ENCODE measurements around the gene SUN3.

Gene SUN3

DNA sequence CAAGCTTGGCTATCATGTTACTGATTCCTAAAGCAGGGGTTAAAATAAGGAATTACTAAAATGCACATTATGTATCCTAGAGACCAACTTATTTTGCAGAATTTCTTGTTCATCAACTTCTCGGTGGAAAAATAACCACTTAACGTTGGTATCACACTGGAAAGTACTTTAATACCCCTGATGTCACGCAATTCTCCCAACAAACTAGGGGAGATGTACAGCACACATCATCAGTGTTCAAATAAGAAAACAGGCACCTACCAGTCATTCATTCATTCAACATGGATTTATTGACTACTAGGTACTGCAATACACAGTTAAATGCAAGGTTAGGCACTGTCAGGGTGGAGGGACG, 50.1 kb downstream of the SUN3 start:
- DNase-seq (ENCODE audit: low read depth), result no peak

DNA sequence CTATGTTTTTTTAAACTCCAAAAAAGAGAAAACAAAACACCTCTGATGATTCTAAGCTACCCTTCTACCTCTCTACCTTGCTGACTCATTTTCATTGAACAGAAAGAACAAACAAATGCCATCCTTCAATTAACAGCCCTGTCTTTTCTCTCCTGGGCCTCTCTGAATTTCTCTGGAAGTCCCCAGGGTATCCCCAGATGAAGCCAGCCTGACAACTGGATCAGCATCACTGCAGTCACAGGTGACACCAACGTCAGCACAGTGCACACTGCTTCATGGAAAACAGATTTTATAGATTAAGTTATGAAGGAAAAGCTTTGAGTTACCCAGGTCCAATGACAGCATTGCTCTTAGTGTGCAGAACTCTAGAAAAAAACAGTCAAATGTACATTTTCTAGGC, 55.2 kb downstream of the SUN3 start:
- no peak for DNase-seq (ENCODE audit: low read depth)

DNA sequence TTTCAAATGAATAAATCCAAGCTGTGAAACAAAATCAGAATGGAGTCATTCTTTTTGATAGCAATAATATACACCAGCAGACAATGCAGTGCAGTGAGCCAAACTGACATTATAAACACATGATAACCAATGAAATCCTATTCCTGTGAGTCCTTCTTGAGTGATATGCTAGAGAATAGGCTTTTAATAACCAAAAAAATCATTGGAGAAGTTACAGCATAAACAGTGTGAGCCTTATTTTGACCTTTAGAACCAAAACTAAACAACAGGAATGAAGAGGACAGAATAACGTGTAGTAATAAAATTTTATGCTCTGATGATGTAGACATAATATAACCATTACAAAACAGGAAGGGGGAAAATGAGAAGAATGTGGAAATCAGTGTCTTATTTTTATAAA, 58.1 kb downstream of the SUN3 start:
- no peak for DNase-seq (ENCODE audit: low read depth)

DNA sequence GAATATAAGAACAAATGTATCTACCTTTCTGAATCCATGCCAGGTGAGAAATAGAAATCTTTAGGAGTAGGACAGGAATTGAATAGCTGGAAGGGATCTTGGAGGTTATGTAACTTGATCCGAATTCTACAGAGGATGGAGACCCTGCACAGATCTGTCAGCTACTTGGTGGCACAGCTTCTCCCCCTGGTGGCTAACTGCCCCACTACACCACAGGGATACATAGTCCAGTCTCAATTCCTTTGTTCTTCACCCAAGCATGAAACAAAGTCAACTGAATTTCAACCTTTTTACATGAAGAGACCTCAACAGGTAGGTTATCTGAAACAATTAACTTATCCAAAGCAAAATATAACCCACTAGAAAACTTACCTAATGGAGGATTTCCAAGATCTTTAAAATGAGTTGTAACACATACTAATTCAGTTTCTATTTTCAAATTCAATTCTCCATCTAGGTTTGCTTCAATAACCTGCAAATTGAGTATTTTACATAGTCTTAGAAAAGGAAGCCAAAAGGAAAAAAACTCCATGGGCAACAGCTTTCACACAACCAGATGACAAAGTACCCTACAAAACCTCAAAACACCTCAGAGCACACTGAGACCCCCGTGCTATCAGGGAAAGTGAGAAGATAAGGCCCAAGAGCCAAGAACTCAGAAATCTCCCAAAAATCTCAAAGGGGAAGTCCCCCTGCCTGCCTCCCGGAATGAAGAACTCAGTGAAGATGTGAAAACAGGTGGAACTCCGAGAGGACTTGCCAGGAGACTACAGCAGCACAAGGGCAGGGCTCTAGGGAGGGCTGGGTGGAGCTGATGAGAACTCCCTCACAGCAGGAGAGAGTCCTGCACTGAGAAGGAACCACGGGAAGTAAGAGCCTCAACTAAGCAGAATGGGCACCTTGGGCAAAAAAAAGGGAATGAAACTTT, 59.8 kb downstream of the SUN3 start:
- DNase-seq (ENCODE audit: low read depth), result peak; percentile 42

DNA sequence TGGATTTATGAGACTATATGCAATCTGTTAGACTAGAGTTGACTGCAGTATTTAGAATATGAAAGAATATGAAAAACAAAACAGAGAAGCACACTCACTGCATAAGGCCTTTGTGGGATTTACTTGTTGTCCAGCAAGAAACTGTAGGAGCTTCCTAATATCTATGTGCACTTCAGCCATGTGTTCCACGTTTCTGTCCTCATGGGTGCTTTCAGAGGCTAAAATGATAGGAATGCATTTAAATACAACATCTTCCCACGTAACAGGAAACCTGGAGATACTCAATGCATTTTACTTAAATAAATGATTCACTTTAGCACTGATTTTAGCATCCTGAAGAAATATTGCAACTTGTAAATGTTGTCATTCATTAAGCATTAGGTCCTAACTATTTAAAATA, 61.2 kb downstream of the SUN3 start:
- no peak for DNase-seq (ENCODE audit: low read depth)

DNA sequence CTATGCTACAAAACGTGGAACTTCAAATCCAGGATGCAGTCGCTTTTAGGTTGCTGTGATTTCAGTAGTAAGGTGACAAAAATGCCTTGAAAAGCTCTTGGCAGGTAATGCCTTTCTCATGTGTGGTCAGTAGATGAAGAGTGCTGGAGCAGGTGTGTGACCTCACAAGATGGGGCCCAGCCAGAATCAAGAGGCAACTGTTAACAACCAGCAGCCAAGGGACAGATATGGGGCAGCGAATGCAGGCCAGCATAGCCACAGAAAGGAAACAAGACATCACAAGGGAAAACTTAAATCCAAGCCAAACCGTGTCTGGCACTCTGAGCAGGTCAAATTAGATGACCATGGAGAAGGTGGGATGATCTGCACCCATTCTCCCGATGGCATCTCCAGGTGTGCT, 61.8 kb downstream of the SUN3 start:
- DNase-seq (ENCODE audit: low read depth), result no peak

DNA sequence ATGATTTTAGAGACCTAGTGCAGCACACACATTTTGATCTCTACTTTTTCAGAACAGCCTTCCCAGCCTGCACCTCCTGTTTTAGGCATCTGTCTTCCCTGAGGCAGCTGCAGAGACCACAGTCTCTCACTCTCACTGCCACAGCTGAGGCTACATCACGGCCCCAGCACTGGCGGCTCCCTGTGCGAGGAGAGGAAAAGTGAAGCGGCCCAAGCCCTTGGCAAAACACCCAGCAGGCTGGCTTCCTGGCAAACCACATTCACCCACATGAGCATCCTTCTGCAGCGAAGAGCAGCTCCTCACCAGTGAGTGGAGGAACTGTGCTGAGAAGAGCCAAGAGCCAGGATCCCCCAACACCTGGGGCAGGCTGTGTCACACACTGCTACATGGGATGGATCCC, 63.5 kb downstream of the SUN3 start:
- DNase-seq (ENCODE audit: low read depth), result no peak

DNA sequence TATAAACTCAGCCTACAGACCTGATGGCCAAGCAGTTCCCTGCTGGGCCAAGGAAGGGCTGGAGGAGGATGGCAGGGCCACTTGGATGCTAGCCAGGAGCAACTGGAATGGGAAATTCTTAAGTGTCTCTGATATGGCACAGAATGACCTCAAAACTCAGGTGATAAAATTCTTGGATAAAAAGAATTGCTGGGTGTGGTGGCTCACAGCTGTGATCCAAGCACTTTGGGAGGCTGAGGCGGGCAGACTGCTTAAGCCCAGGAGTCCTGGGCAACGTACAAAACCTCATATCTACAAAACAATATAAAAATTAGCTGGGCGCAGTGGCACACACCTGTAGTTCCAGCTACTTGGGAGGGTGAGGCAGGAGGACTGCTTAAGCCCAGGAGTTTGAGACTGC, 66.6 kb downstream of the SUN3 start:
- DNase-seq (ENCODE audit: low read depth), result no peak

DNA sequence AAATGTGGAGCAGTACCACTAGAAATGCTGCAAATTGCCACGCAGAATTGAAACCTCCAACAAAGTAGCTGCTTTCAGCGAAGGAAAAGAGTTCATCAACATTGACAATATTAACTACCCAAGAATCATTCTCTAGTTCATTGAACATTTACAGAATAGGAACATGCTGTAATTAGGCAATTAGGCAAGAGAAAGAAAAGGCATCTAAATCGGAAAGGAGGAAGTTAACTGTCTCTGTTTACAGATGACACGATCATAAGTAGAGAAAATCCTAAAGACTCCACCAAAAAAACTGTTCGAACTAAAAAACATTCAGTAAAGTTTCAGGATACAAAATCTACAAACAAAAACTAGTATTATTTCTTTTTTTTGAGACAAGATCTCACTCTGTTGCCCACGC, 71.8 kb downstream of the SUN3 start:
- no peak for DNase-seq (ENCODE audit: low read depth)

DNA sequence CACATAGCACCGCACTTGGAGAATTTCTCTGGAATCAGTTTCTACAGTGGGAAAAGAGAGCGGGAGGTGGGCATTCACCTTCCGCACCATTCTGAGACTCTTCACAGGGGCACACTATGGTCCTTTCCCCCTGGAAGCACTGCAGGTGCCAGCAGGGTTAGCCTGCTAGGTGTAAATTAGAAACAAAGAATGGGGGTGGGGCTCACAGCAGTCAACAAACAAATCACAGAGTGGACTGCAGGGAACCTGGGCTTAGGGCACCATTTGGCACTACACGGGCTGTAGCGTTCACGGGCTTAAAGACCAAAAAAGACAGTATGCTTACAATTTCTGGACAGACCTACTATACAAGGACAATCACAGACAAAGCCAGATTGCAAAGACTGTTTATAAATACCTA, 72.7 kb downstream of the SUN3 start:
- no peak for DNase-seq (ENCODE audit: low read depth)

DNA sequence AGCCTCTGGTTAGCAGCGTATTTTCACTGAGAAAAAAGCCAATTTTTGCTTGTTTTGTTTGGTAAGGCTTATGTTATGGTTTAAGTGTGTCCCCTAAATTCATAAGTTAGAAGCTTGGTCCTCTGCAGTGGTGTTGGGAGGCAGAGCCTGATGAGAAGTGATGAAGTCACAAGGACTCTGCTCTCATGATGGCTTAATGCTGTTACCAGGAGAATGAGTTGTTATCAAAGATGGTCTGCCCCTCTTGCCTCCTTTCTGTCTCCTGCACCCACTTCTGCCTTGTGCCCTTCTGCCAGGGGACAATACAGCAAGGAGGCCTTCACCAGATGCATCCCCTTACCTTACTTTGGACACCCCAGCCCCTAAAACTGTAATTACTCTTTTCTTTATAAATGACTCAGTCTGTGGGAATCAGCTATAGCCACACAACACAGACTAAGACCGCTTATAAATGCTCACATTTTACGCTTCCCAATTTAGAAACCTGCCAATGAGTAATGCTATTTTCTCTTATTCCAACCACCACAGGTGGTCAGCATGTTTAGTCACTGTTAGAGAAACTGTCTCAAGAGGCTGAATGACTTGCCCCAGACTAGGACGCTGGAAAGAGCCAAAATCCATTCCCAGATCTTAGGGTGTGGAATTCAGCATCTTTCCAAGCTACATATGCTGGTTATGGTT, 74.5 kb downstream of the SUN3 start:
- peak; percentile 41 for DNase-seq (ENCODE audit: low read depth)

DNA sequence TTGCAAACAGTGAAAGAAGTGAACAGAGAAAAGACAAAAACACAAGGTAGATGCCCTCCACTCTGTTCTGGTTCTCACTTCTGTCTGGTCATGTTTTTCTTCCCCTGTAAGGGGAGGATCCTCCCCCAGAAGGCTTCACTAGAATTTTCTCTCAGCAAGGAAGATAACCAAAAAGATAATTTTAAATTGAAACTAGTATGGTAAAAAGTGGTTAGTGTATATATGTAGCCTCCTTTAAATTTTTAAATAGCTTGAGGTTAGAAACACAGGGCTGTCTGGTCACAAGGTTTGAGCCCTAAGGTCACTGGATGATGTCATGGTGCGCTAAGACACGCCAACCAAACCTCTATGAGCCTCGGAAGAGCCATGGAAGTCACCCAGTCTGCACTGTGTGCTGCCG, 75.1 kb downstream of the SUN3 start:
- DNase-seq (ENCODE audit: low read depth), result no peak

DNA sequence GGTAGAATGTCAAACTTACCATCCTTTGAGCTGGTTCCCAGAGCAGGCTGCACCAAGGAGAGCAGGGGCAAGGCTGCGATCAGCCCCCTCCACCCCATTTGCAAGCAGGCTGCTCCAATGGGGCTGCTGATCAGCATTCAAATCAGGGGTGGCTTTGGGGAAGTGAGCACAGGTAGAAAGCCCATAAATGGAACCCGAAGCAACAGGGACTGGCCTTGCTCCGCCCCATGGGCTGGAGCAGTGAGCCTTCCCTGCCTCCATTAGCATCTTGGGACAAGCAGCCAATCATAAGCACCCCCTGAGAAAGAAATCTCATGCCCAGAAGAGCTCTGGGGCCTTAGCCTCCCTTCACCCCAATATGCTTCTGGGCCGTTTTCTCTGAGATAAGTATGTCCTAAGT, 76.7 kb downstream of the SUN3 start:
- DNase-seq (ENCODE audit: low read depth), result no peak

DNA sequence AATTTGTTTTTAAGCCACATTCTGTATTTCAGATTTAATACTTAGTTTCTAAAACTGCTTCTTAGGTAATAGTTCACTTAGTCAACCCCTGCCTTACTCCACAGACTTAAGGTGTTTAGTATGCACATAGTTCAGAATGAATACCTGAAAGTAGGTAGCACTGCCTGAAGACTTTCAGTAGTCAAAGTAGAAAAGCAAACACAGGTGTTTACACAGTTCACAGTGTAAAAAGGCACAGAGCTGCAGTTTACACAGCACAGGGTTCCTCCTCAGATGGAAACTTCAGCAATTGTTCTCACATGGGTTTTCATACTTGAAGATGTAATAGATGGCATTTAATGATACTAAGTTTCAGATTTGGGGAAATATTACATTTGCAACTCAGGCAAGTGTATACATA, 77.5 kb downstream of the SUN3 start:
- DNase-seq (ENCODE audit: low read depth), result no peak

DNA sequence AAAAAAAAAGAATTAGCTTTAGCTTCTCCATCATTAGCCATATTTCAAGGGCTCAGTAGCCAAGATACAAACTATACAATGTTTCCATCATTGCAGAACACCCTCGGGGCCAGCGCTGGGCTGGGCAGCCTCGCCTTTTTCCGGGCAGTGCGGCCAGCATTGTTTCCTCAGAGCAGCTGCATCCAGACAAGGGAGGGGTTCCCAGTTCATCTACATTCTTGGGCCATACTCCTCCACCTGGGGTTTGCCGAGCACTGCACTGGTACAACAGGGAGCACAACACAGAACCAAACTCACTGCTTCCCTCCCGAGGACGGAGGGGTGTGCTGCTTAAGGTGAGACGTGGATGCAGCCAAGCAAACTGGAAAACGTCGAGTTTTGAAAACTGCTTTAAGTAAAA, 78.2 kb downstream of the SUN3 start:
- no peak for DNase-seq (ENCODE audit: low read depth)

DNA sequence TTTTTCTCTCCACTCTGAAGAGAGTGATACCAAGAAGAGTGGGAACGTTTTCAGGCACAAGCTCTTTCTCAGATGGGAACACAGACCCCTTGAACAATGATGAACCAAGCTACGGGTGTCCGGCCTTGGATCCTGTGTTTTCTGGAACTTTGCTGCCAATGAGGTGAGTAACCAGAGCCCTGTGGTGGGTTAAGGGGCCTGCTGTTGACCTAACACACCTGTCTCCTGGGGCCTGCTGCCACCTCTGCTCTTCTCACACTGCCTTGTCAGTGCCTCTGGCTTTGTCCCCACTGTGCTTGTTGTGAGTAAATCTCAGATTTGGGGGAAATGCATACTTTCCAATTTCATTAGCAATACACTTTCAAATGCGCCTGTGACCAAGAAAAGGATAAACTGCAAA, 79.2 kb downstream of the SUN3 start:
- no peak for DNase-seq (ENCODE audit: low read depth)

DNA sequence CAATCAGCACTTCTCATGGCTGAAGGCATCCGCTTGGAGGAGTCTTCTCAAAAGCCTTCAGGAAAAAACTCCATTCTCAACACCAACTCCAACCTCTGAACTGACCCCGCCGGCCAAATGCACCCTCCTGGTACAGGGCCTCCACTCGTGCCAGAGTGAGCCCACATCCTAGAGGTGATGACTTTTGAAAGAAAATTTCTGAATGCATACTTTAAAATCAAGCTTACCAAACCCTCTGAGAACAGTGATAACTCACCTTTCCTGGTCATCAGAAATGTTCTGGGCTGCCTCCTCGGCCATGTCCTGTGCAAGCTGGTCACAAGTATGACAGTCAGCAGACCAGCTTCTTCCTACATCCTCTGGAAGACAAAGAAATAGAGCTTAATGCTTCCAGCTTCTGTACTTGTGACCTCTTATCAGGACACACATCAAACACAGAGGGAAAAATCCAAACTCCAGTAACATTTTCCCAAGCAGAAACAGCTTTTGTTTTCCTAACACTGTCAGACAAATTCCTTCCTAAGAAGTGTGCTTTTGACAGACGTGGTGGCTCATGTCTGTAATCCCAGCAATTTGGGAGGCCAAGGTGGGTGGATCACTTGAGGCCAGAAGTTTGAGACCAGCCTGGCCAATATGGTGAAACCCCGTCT, 80.6 kb downstream of the SUN3 start, which contains the start of gene PKD1L1:
TSS of gene PKD1L1 (minus strand) at position 326 of the 650 bp plus-strand sequence. CDS start at position 300, 26 bp downstream.
- no peak for DNase-seq (ENCODE audit: low read depth)

DNA sequence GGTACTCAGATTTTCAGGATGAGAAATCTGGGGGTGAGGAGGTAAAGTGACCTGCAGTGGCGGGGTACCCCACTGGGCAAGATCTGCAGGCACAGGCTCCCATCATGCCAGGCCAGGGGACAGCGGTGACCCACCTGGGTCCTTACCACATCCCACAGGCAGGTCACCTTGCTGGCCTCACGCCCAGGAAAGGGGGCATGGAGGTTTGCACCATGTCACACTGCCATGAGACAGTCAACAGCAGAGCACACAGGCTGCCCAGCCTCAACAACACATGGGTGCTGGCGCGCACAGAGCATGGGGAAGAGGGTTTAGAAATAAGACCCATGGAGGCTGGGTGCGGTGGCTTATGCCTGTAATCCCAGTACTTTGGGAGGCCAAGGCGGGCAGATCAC, 81.6 kb downstream of the SUN3 start:
- no peak for DNase-seq (ENCODE audit: low read depth)

DNA sequence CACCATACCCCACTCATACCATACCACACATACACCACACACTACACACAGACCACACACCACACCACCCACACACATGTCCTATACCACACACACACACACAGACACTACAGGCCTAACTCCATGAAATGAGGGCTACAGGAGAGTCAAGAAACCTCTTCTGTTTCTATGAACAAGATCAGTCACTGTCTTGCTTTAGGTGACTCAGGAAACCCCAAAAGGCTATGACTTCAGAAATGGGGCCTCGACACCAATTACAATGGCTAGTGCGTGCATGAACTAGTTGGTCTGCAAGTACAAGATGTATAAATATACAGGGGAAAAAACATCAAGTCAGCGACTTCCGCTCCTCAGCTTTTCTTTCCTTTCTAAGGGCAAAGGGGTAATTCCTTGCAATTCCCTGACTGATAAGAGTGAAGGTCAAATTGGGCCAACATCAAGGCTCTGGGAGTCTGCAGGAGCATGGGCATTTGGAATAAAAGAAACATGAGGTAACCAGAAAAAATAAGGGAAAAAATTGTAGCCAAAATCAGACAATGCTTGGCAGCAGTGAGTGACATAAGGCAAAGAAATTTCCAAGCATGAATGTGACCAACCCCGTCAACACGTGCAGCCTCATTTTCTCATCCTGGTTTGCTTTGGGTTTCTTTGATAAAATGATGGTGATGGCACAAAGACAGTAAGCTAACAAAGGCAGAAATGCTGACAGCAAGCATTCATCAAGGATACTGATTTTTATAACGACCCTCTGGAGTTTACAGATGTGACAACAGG, 82.1 kb downstream of the SUN3 start:
- no peak for DNase-seq (ENCODE audit: low read depth)

DNA sequence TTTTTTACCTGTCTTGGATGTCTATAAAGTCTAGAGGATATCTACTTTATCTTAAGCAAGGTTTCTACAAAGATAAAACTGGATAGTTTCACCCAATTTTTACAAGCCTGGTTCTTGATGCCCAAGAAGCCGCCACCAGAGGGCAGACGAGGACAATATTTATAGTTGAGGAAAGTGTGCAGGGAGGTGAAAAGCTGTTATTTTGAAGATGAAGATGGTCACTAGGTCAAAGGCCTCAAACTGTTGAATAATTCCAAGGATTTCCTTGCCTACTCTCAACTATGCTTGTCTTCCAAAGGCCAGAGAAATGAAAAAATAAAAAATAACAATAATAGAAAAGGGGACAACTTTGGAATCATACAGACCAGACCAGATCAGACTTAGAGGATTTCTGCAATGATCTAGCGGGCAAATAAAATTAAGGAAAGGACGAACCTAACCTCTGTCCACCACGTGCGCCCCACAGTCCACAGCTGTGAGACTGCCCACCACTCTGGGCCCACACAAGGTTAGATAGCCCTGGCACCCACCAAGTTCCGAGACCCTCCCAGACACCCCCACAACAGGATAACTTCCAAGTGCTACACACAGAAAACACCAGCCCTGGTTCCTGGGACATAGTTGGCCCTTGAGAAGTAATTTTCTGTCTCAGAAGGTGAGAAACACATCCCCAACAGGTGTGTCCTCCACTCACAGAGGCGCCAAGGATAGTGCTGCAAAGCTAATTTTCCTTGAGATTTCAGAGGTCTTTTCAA, 83.5 kb downstream of the SUN3 start:
- DNase-seq (ENCODE audit: low read depth), result no peak

DNA sequence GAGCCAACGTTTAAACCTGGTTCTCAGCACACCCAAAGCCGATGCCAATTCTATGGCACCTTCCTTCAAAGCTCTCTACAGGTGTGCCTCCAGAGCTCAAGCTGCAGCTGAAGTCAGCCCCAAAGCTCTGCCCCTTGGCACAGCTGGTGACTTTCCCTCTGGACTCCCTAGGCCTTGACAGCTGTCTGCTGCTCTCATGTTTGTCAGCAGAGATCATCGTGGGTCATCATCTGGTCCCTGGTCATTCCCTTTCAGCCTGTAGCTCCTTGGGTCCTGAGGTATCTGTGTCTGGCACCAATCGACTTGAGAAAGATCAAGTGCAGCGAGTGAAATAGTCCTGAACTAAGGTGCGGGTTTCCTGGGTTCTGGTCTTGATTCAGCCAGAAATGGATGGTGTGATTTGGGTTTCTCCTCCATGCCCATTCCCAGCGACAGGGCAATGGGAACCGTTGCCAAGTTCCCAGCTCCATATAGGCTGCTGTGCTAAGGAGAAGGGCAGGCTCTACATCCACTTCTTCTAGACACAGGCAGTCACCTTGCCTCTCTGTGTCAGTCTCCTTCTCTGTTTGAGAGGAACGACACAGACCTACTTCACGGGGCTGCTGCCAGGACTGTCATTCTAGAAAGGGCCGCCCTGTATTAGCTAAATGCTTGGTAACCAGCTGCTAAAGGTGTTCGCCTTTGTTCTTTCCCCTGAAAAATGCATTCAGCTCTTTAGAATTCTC, 84.2 kb downstream of the SUN3 start:
- DNase-seq (ENCODE audit: low read depth), result no peak

All from non-pigmented ciliary epithelial cell (primary cell).